ENCODE results near the gene COL8A2.
A peak's percentile ranks its signal among the peaks of the same experiment; 100 is the strongest.

COL8A2 gene

GRCh38 chr1:36157115-36157903 lies 32.3 kb upstream of the COL8A2 start:
- no peak for DNase-seq

GRCh38 chr1:36156329-36157114 lies 31.5 kb upstream of the COL8A2 start:
- peak; percentile 62 for DNase-seq

DNA sequence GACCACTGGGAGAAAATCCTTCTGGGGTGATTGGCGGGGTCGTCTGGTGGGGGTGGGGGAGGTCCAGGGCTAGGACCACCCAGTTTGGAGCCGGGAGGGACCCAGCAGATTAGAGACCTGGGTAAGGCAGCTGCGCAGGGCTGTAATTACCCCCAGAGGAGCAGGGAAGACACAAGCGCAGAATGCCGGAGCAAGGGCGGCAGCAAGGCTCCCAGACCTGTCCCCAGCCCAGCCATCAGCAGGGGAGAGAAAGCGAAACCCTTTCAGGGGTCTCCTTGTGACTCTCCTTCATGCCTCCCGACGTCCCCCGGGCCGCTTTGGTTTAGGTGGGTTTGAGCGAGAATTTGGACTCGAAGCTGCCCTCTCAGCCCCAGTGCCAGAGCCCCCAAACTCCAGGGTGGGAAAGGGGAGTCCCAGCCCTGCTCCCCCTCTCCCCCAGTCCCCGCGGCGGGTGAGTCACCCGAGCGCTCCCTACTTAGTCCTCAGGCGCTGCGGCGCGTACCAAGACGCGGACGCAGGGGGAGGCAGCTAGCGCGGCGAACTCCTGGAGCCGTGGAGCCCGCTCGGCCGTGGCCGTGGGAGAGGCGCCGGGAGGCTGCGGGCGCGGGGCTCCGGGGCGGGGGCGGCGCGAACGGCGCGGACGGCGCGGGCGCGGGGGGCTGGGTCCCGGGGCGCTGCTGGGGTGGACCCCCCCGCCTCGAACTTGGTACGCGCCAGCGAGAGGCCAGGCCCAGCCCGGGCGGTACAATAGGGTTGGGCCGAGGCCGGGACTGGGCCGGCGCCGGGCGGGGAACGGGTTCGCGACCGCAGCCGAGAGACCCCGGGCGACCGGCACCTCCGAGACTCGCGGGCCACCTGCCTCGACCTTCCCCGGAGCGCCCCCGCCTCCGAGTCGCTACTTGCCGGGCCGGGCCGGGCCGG lies 30.6 kb upstream of the COL8A2 start, which contains the start of gene MAP7D1:
TSS of gene MAP7D1 (plus strand) at position 753 of the 921 bp plus-strand sequence. CDS start 258 bp downstream, outside the sequence.
- DNase-seq = peak; percentile 63

- no peak for DNase-seq
Measured at GRCh38 chr1:36154765-36155407, 29.9 kb upstream of the COL8A2 start.

DNA sequence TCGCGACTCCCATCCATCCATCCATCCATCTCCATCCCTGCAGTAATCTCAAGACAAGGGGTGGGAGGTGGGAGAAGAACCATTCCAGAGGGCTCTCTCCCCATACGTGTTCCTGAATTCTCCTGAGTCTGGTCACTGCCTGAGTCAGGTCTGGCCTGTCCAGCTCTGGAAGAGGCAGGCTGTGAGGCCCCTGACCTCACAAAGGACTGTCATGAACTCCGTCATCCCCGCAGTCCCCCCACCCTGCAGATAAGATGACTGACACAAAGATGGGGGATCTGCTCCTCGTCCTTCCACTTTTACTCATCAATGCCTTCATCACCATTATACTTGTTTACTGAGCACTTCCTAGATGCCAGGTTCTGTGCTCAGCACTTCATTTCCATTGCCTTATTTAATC lies 29.3 kb upstream of the COL8A2 start:
- DNase-seq = no peak

GRCh38 chr1:36153476-36153875 lies 28.5 kb upstream of the COL8A2 start:
- DNase-seq = no peak

- no peak for DNase-seq
Measured at GRCh38 chr1:36151845-36152203, 26.8 kb upstream of the COL8A2 start.

- DNase-seq = no peak
Measured at GRCh38 chr1:36151134-36151844, 26.3 kb upstream of the COL8A2 start.

- DNase-seq = peak; percentile 86
Measured at GRCh38 chr1:36150296-36151133, 25.5 kb upstream of the COL8A2 start.

GRCh38 chr1:36149973-36150295 lies 24.9 kb upstream of the COL8A2 start:
- DNase-seq = no peak

DNA sequence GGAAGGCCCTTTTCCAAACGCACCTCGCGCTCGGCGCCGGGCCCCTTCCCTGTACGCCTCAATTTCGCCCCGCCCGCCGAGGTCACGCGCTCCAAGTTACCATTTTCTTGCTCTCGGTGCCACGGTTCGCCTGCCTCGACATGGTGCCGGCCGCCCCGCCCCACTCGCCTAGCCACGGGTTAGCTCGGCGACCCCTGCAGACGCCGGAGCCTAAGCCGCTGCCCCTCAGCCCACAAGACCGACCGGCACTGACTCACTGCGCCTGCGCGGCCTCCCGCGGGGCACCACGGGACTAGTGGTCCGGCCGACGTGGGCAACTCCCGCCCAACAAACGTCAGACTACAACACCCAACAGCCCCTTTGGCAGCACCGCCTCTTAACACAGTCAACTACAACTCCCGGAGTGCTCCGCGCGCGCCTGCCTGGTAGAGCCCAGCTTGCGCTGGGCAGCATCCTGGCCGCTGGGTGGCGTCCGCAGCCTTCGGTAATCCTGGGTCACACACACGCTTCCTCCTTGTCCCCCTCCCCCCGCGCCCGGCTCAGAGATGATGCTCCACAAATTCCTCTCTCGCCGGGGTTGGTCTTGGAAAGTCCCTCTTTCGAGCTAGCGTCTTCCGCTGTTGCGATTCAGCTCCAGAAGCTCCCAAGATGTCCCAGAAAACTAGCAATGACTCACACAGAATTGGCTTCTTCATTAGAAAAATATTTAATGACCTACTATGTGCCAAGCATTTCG lies 24.4 kb upstream of the COL8A2 start, which contains the start of gene TRAPPC3:
TSS of gene TRAPPC3 (minus strand) at position 250 of the 736 bp plus-strand sequence. CDS start at position 142, 108 bp downstream.
- DNase-seq = peak; percentile 99

GRCh38 chr1:36148821-36149236 lies 23.8 kb upstream of the COL8A2 start:
- DNase-seq = no peak

DNA sequence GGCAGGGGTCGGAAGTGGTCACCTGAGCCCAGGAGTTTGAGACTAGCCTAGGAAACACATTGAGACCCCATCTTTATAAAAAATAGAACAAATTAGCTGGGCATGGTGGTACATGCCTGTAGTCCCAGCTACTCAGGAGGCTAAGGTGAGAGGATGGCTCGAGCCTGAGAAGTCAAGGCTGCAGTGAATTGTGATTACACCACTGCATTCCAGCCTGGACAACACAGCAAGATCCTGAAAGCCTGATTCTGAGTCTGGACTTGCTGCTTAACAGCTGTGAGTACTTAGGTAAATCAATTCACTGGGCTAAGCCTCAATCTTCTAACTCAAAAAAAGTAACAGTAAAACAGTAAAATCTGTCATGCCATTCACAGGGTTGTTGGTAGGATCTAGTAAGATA lies 19.4 kb upstream of the COL8A2 start:
- DNase-seq = no peak

GRCh38 chr1:36143424-36143823 lies 18.4 kb upstream of the COL8A2 start:
- no peak for DNase-seq

GRCh38 chr1:36142121-36142520 lies 17.1 kb upstream of the COL8A2 start:
- no peak for DNase-seq

GRCh38 chr1:36139521-36139920 lies 14.5 kb upstream of the COL8A2 start:
- no peak for DNase-seq

DNA sequence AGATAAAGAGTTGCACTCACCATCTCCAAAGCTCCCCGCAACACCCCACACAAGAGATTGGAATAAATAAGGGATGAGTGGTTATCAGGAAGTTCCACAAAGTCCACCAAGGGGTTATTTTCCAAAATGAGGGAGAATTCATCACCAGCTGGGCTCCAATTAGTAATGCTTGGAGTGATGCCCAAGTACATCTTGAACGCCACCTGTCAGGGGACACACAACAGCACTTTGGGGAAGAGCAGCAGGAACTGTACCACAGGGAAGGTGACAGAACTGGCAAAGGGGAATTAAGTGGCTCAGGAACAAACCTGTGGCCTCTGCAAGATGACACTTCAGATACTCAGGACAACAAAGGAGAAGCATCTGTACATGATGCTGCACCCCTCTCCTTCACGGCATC lies 12.8 kb upstream of the COL8A2 start:
- DNase-seq = no peak

DNA sequence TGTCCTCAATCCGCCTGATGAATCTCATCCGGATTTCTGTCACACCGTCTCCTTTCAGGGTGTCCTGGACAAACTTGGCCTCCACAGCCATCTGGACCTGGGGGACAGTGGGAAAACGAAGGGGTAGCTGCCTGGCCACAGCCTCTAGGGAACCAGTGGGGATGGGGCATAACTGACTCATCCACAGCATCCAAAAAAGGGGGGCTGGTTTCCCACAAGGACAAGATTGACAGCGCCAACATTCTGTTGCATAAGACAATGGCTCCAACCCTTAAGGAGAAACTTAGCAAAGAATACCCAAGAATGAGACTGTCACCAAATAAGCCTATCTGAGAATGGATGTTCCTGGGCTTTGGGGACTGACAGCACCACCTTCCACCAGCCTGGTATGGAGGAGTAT lies 12.2 kb upstream of the COL8A2 start:
- no peak for DNase-seq

GRCh38 chr1:36136535-36136934 lies 11.5 kb upstream of the COL8A2 start:
- no peak for DNase-seq

GRCh38 chr1:36135796-36136195 lies 10.8 kb upstream of the COL8A2 start:
- no peak for DNase-seq
